ENCODE measurements around the gene IMPA2. TPM values are rescaled to one million over a fixed set of nuclear protein-coding genes. Genes with fewer than 3 reads are reported as not detected.

The IMPA2 gene
- total RNA-seq, 6 experiments from 2014 or later, result 1.2 to 2.5 (median 1.5) TPM

GRCh38 chr18:11995445-11996189, 14.3 kb downstream of the IMPA2 start:
- H3K9me3 Mint-ChIP-seq, result no peaks in the 10 kb centered on the region
- TF ChIP-seq, protein P1, sequence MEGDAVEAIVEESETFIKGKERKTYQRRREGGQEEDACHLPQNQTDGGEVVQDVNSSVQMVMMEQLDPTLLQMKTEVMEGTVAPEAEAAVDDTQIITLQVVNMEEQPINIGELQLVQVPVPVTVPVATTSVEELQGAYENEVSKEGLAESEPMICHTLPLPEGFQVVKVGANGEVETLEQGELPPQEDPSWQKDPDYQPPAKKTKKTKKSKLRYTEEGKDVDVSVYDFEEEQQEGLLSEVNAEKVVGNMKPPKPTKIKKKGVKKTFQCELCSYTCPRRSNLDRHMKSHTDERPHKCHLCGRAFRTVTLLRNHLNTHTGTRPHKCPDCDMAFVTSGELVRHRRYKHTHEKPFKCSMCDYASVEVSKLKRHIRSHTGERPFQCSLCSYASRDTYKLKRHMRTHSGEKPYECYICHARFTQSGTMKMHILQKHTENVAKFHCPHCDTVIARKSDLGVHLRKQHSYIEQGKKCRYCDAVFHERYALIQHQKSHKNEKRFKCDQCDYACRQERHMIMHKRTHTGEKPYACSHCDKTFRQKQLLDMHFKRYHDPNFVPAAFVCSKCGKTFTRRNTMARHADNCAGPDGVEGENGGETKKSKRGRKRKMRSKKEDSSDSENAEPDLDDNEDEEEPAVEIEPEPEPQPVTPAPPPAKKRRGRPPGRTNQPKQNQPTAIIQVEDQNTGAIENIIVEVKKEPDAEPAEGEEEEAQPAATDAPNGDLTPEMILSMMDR (IDR thresholded peaks at IDR 0.05), result peak; percentile 84
- peaks cover 4% of the 10 kb centered on the region; the same call in 1 of the 2 replicates for H3K27me3 Mint-ChIP-seq (ENCODE audit: insufficient read depth)
- peak overlapping the region; percentile 65; the same call in 1 of the 2 replicates for H3K4me3 Mint-ChIP-seq
- peak overlapping the region; percentile 18; the same call in 1 of the 2 replicates for H3K27ac Mint-ChIP-seq
- no peaks in the 10 kb centered on the region for H3K36me3 Mint-ChIP-seq (ENCODE audit: low read depth)
- peak; percentile 60 for DNase-seq
- peaks cover 23% of the 10 kb centered on the region for H3K4me1 Mint-ChIP-seq (ENCODE audit: low read depth)

DNA sequence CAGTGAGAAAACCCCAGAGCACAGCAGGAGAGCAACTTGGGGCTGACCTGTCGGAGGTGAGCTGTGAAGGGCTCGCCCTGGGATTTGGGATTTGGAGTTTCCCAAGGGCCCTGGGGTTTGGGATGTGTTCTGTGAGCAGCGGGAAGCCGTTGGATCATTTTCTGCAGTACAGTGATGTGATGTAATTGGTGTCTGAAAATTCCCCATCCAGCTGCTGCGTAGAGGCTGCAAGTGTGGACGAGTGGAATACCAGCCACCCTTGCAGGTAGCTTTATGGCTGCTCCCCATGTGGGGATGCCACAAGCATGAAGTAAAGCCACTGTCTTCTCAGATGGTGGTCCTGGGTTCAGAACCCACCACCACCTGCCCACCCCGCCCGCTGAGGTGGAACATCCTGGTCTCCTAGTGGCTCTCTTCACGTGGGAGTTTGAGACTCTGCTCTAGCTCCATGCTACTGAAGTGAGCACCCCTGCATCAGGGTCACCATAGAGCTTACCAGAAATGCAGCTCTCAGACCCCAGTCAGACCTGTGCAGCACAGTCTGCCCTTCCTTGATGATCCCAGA, 15.0 kb downstream of the IMPA2 start:
- H3K4me3 Mint-ChIP-seq, result no peak overlapping the region
- H3K27ac Mint-ChIP-seq, result no peak overlapping the region
- no peaks in the 10 kb centered on the region for H3K27me3 Mint-ChIP-seq (ENCODE audit: insufficient read depth)
- no peaks in the 10 kb centered on the region for H3K36me3 Mint-ChIP-seq (ENCODE audit: low read depth)
- DNase-seq, result no peak
- no peaks in the 10 kb centered on the region for H3K9me3 Mint-ChIP-seq
- TF ChIP-seq, protein P1 (IDR thresholded peaks at IDR 0.05), result no peak
- H3K4me1 Mint-ChIP-seq (ENCODE audit: low read depth), result peaks cover 23% of the 10 kb centered on the region

- TF ChIP-seq, protein P1 (IDR thresholded peaks at IDR 0.05), result no peak
- peaks cover 23% of the 10 kb centered on the region for H3K4me1 Mint-ChIP-seq (ENCODE audit: low read depth)
- H3K36me3 Mint-ChIP-seq (ENCODE audit: low read depth), result no peaks in the 10 kb centered on the region
- no peaks in the 10 kb centered on the region for H3K27me3 Mint-ChIP-seq (ENCODE audit: insufficient read depth)
- DNase-seq, result no peak
- H3K27ac Mint-ChIP-seq, result no peak overlapping the region
- no peak overlapping the region for H3K4me3 Mint-ChIP-seq
- no peaks in the 10 kb centered on the region for H3K9me3 Mint-ChIP-seq
Measured at GRCh38 chr18:11996907-11997306, 15.6 kb downstream of the IMPA2 start.

GRCh38 chr18:11997466-11997865, 16.2 kb downstream of the IMPA2 start:
- no peaks in the 10 kb centered on the region for H3K36me3 Mint-ChIP-seq (ENCODE audit: low read depth)
- H3K4me3 Mint-ChIP-seq, result no peak overlapping the region
- TF ChIP-seq, protein P1 (IDR thresholded peaks at IDR 0.05), result no peak

GRCh38 chr18:11998193-11998592, 16.9 kb downstream of the IMPA2 start:
- Mint-ChIP-seq H3K9me3 (no peaks in the 10 kb centered on the region), H3K27ac (no peak overlapping the region), H3K36me3 (ENCODE audit: low read depth) (no peaks in the 10 kb centered on the region), H3K4me3 (no peak overlapping the region), H3K27me3 (ENCODE audit: insufficient read depth) (no peaks in the 10 kb centered on the region), H3K4me1 (ENCODE audit: low read depth) (peaks cover 23% of the 10 kb centered on the region)
- no peak for DNase-seq
- TF ChIP-seq, protein P1 (IDR thresholded peaks at IDR 0.05), result no peak

More at GRCh38 chr18:11997466-11997865, 16.2 kb downstream of the IMPA2 start:
- no peak for DNase-seq
- Mint-ChIP-seq H3K27me3 (ENCODE audit: insufficient read depth) (no peaks in the 10 kb centered on the region), H3K9me3 (no peaks in the 10 kb centered on the region), H3K4me1 (ENCODE audit: low read depth) (peaks cover 23% of the 10 kb centered on the region), H3K27ac (no peak overlapping the region)
